ENCODE data around the gene SULT1E1. TPM values are rescaled to one million over a fixed set of nuclear protein-coding genes. Genes with fewer than 3 reads are reported as not detected.

Gene SULT1E1
- total and polyA plus RNA-seq, 3 donors from 2014 or later = not detected

- intact Hi-C loops (cut with DNase I; ENCODE audit: low total_unique reads) = no loop called here
Observed at GRCh38 chr4:69831646-69832325, 28.2 kb downstream of the SULT1E1 start.

GRCh38 chr4:69831270-69831627, 28.7 kb downstream of the SULT1E1 start:
- Histone ChIP-seq H3K9me3 (no peaks in the 10 kb centered on the region), H3K4me1 (no peaks in the 10 kb centered on the region), H3K27ac (no peak overlapping the region), H3K36me3 (ENCODE audit: low read depth, missing control alignments) (no peaks in the 10 kb centered on the region), H3K4me3 (no peak overlapping the region), H3K27me3 (no peaks in the 10 kb centered on the region)
- TF ChIP-seq CTCF (IDR thresholded peaks at IDR 0.05) = no peak
- no peak for TF ChIP-seq POLR2A (IDR thresholded peaks at IDR 0.05)
- DNase-seq = no peak
- intact Hi-C loops (cut with DNase I; ENCODE audit: low total_unique reads) = no loop called here
- WGBS, 2 donors = 86 to 93% methylated on average over 5 of the region's 5 CpGs

More at GRCh38 chr4:69831646-69832325, 28.2 kb downstream of the SULT1E1 start:
- Histone ChIP-seq H3K4me3 (no peak overlapping the region), H3K27ac (no peak overlapping the region), H3K9me3 (no peaks in the 10 kb centered on the region), H3K36me3 (ENCODE audit: low read depth, missing control alignments) (no peaks in the 10 kb centered on the region), H3K4me1 (no peaks in the 10 kb centered on the region), H3K27me3 (no peaks in the 10 kb centered on the region)
- WGBS, 2 donors = 71 to 91% methylated on average over 15 to 16 of the region's 16 CpGs
- no peak for TF ChIP-seq POLR2A (IDR thresholded peaks at IDR 0.05)
- TF ChIP-seq CTCF (IDR thresholded peaks at IDR 0.05) = no peak
- DNase-seq = no peak

- Histone ChIP-seq H3K27ac (no peak overlapping the region), H3K27me3 (no peaks in the 10 kb centered on the region), H3K4me1 (no peaks in the 10 kb centered on the region), H3K9me3 (no peaks in the 10 kb centered on the region), H3K36me3 (ENCODE audit: low read depth, missing control alignments) (no peaks in the 10 kb centered on the region), H3K4me3 (no peak overlapping the region)
- 66 to 77% methylated on average over 5 to 6 of the region's 6 CpGs for WGBS, 2 donors
- TF ChIP-seq CTCF (IDR thresholded peaks at IDR 0.05) (no peak), POLR2A (IDR thresholded peaks at IDR 0.05) (no peak)
- no peak for DNase-seq
- intact Hi-C loops (cut with DNase I; ENCODE audit: low total_unique reads) = no loop called here
Observed at GRCh38 chr4:69830560-69831269, 29.2 kb downstream of the SULT1E1 start.

GRCh38 chr4:69830192-69830559, 29.8 kb downstream of the SULT1E1 start:
- WGBS, 2 donors = 91 to 94% methylated on average over 2 of the region's 2 CpGs
- no peak for TF ChIP-seq CTCF (IDR thresholded peaks at IDR 0.05)
- TF ChIP-seq POLR2A (IDR thresholded peaks at IDR 0.05) = no peak
- no peak for DNase-seq
- intact Hi-C loops (cut with DNase I; ENCODE audit: low total_unique reads) = no loop called here
- no peaks in the 10 kb centered on the region for H3K36me3 ChIP-seq (ENCODE audit: low read depth, missing control alignments)
- no peaks in the 10 kb centered on the region for H3K9me3 ChIP-seq
- H3K4me3 ChIP-seq = no peak overlapping the region
- H3K27ac ChIP-seq = no peak overlapping the region
- H3K4me1 ChIP-seq = no peaks in the 10 kb centered on the region
- H3K27me3 ChIP-seq = no peaks in the 10 kb centered on the region

Data from testis (tissue), 3 donors.